Neural cell (in vitro differentiated cells): ENCODE measurements around the gene TYRO3. TPM values are rescaled to one million over a fixed set of nuclear protein-coding genes. Genes with fewer than 3 reads are reported as not detected.
A peak's percentile ranks its signal among the peaks of the same experiment; 100 is the strongest.

Experiments used
- H2AFZ ChIP-seq: fragments of 200-600, 300-800 bp; sonication (generic), shearing (Covaris generic); 2 replicates; pipeline ENCODE4 v1.6.0; 2014; ENCODE audit warnings: low read depth, mild to moderate bottlenecking, antibody characterized with exemption, low read length, moderate library complexity
- H3F3A ChIP-seq: fragments of 200-600 bp; shearing (Covaris generic); 2 replicates; pipeline ENCODE4 v1.6.1; 2016; ENCODE audit warnings: mild to moderate bottlenecking, moderate library complexity, mixed read lengths, antibody characterized with exemption, low read length; ENCODE audit not compliant: insufficient read depth, poor library complexity, severe bottlenecking
- H3K27ac ChIP-seq: fragments of 200-600, 300-800 bp; sonication (generic), shearing (Covaris generic); 2 replicates; pipeline ENCODE4 v1.5.1; 2014; ENCODE audit warnings: mild to moderate bottlenecking, low read length, moderate library complexity
- H3K27me3 ChIP-seq: fragments of 300-800, 200-600 bp; sonication (generic), shearing (Covaris generic); 2 replicates; pipeline ENCODE4 v1.6.0; 2014; ENCODE audit warnings: mild to moderate bottlenecking, low read depth, low read length, moderate library complexity; ENCODE audit not compliant: insufficient read depth
- H3K36me3 ChIP-seq: fragments of 300-800, 200-600 bp; sonication (generic), shearing (Covaris generic); 2 replicates; pipeline ENCODE4 v1.5.1; 2014; ENCODE audit warnings: mild to moderate bottlenecking, antibody characterized with exemption, low read length, moderate library complexity; ENCODE audit not compliant: insufficient read depth
- H3K4me2 ChIP-seq: fragments of 300-800, 200-600 bp; sonication (generic), shearing (Covaris generic); 2 replicates; pipeline ENCODE4 v1.6.0; 2014; ENCODE audit warnings: mild to moderate bottlenecking, low read length
- H3K4me3 ChIP-seq: fragments of 300-800, 200-600 bp; sonication (generic), shearing (Covaris generic); 2 replicates; pipeline ENCODE4 v1.5.1; 2014; ENCODE audit warnings: mild to moderate bottlenecking, low read length, moderate library complexity
- H3K79me2 ChIP-seq: fragments of 200-600 bp; shearing (Covaris generic); replicated peaks from 2 replicates; pipeline ENCODE4 v1.6.0; 2014; ENCODE audit warnings: mild to moderate bottlenecking, low read length, moderate library complexity; ENCODE audit not compliant: insufficient read depth
- H3K9ac ChIP-seq: fragments of 300-800, 200-600 bp; sonication (generic), shearing (Covaris generic); 2 replicates; pipeline ENCODE4 v1.6.1; 2016; ENCODE audit warnings: mild to moderate bottlenecking, low read length, mixed read lengths
- H3K9me2 ChIP-seq: fragments of 200-600 bp; shearing (Covaris generic); 2 replicates; pipeline ENCODE4 v1.6.1; 2016; ENCODE audit warnings: mild to moderate bottlenecking, low read length, mixed read lengths; ENCODE audit not compliant: insufficient read depth
- H3K9me3 ChIP-seq: fragments of 200-600, 300-800 bp; sonication (generic), shearing (Covaris generic); 2 replicates; pipeline ENCODE4 v1.6.1; 2016; ENCODE audit warnings: mild to moderate bottlenecking, mixed run types, low read length, moderate library complexity, mixed read lengths
- H4K20me1 ChIP-seq: fragments of 200-600 bp; shearing (Covaris generic); 2 replicates; pipeline ENCODE4 v1.6.1; 2016; ENCODE audit warnings: mild to moderate bottlenecking, mixed run types; ENCODE audit not compliant: insufficient read depth
- EP300 ChIP-seq: fragments of 450-650 bp; conservative IDR thresholded peaks from 2 replicates; pipeline ENCODE4 v1.6.1; 2014; ENCODE audit warnings: antibody characterized with exemption, mild to moderate bottlenecking, moderate library complexity; ENCODE audit not compliant: poor library complexity, severe bottlenecking
- EZH2 ChIP-seq: fragments of 200-600, 300-800 bp; shearing (Covaris generic), sonication (generic); IDR thresholded peaks from 2 replicates; pipeline ENCODE4 v1.6.1; 2014; ENCODE audit warnings: antibody characterized with exemption, low read length, borderline replicate concordance, mild to moderate bottlenecking; ENCODE audit not compliant: insufficient read depth, poor library complexity, severe bottlenecking
- MXI1 ChIP-seq: fragments of 450-650 bp; conservative IDR thresholded peaks from 2 replicates; pipeline ENCODE4 v1.6.1; 2014; ENCODE audit warnings: antibody characterized with exemption, mild to moderate bottlenecking; ENCODE audit not compliant: poor library complexity, severe bottlenecking
- POLR2AphosphoS5 ChIP-seq: IDR thresholded peaks from 2 replicates; pipeline ENCODE4 v1.6.1; 2012
- RAD21 ChIP-seq: fragments of 450-650 bp; conservative IDR thresholded peaks from 2 replicates; pipeline ENCODE4 v1.6.1; 2014; ENCODE audit warnings: antibody characterized with exemption, mild to moderate bottlenecking, moderate library complexity
- SMC3 ChIP-seq: fragments of 450-650 bp; conservative IDR thresholded peaks from 2 replicates; pipeline ENCODE4 v1.6.1; 2014; ENCODE audit warnings: antibody characterized with exemption, mild to moderate bottlenecking, moderate library complexity; ENCODE audit not compliant: poor library complexity
- TAF1 ChIP-seq: IDR thresholded peaks from 2 replicates; pipeline ENCODE4 v1.6.1; 2012; ENCODE audit warnings: low read depth
- polyA plus RNA-seq: library from polyadenylated mRNA; depleted of rRNA; stranded (reverse); fragments of >200 nt; gene quantifications from 2 replicates; pipeline ENCODE4 v1.2.3, GENCODE V29; 2014
- TF ChIP-seq, protein P1 (sequence below): IDR thresholded peaks from 2 replicates; pipeline ENCODE4 v1.6.1; 2012; ENCODE audit warnings: borderline replicate concordance
- TF ChIP-seq, protein P2 (sequence below): fragments of 450-650 bp; IDR thresholded peaks from 2 replicates; pipeline ENCODE4 v1.5.1; 2014; ENCODE audit warnings: antibody characterized with exemption, mild to moderate bottlenecking, moderate library complexity; ENCODE audit not compliant: poor library complexity, severe bottlenecking

TYRO3 gene
- polyA plus RNA-seq, 1 donor from 2014 or later, result 12.1 TPM

DNA sequence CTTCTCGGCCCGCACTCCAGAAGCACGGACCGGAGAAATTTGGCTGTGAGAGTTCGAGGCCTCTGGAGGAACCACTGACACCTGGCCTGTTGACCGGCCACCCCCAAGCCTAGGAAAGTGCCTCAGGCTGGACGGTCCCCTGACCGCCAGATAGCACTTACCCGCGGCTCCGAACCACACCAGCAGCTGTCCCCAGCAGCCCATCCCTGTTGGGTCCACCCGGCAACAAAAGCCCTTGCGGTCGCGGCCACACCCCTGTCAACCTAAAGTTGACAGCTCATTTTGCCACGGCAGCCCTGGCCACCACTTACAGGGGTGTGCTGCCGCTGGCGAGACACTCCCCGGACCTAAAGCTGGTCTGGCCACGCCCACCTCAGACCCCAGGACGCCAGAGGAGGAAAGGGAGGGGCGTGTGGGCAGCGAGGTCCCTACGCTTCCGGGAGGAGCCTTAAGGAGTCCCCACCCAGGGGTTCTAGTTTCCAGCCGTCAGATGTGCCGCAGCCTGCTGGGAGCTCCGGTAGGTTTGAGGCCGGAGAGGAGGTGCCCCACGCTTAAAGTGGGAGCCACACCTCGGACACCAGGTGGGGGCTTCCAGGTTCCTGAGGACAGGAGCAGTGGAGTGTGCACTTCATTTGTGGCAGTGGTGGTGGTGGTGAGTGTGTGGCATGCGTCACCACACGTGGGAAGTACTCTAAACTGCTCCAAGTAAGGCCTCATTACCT, 45.3 kb upstream of the TYRO3 start, which contains the start of gene LTK:
LTK (minus strand) TSS at position 322 of the 722 bp plus-strand sequence; CDS start at position 204, 118 bp downstream.
- H2AFZ ChIP-seq, result no peak within 1 kb of the TSS
- H4K20me1 ChIP-seq, result no peaks in the 10 kb centered on the region
- H3K27ac ChIP-seq, result no peak within 1 kb of the TSS
- no peaks in the 10 kb centered on the region for H3K36me3 ChIP-seq
- no peaks in the 10 kb centered on the region for H3K9me3 ChIP-seq
- H3K79me2 ChIP-seq, result no peaks in the 10 kb centered on the region
- no peaks in the 10 kb centered on the region for H3F3A ChIP-seq
- no peak for TF ChIP-seq EP300
- TF ChIP-seq, protein P1, sequence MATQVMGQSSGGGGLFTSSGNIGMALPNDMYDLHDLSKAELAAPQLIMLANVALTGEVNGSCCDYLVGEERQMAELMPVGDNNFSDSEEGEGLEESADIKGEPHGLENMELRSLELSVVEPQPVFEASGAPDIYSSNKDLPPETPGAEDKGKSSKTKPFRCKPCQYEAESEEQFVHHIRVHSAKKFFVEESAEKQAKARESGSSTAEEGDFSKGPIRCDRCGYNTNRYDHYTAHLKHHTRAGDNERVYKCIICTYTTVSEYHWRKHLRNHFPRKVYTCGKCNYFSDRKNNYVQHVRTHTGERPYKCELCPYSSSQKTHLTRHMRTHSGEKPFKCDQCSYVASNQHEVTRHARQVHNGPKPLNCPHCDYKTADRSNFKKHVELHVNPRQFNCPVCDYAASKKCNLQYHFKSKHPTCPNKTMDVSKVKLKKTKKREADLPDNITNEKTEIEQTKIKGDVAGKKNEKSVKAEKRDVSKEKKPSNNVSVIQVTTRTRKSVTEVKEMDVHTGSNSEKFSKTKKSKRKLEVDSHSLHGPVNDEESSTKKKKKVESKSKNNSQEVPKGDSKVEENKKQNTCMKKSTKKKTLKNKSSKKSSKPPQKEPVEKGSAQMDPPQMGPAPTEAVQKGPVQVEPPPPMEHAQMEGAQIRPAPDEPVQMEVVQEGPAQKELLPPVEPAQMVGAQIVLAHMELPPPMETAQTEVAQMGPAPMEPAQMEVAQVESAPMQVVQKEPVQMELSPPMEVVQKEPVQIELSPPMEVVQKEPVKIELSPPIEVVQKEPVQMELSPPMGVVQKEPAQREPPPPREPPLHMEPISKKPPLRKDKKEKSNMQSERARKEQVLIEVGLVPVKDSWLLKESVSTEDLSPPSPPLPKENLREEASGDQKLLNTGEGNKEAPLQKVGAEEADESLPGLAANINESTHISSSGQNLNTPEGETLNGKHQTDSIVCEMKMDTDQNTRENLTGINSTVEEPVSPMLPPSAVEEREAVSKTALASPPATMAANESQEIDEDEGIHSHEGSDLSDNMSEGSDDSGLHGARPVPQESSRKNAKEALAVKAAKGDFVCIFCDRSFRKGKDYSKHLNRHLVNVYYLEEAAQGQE, result no peak
- no peak for TF ChIP-seq MXI1
- TF ChIP-seq SMC3, result no peak
- no peak for TF ChIP-seq RAD21
- no peak for TF ChIP-seq EZH2
- TF ChIP-seq POLR2AphosphoS5, result no peak
- TF ChIP-seq, protein P2, sequence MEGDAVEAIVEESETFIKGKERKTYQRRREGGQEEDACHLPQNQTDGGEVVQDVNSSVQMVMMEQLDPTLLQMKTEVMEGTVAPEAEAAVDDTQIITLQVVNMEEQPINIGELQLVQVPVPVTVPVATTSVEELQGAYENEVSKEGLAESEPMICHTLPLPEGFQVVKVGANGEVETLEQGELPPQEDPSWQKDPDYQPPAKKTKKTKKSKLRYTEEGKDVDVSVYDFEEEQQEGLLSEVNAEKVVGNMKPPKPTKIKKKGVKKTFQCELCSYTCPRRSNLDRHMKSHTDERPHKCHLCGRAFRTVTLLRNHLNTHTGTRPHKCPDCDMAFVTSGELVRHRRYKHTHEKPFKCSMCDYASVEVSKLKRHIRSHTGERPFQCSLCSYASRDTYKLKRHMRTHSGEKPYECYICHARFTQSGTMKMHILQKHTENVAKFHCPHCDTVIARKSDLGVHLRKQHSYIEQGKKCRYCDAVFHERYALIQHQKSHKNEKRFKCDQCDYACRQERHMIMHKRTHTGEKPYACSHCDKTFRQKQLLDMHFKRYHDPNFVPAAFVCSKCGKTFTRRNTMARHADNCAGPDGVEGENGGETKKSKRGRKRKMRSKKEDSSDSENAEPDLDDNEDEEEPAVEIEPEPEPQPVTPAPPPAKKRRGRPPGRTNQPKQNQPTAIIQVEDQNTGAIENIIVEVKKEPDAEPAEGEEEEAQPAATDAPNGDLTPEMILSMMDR, result no peak
- TF ChIP-seq TAF1, result no peak
- peak within 1 kb of the TSS; percentile 42 for H3K4me3 ChIP-seq
- no peak within 1 kb of the TSS for H3K9ac ChIP-seq
- H3K9me2 ChIP-seq, result no peaks in the 10 kb centered on the region
- H3K27me3 ChIP-seq, result peaks cover 57% of the 10 kb centered on the region
- no peak within 1 kb of the TSS for H3K4me2 ChIP-seq

DNA sequence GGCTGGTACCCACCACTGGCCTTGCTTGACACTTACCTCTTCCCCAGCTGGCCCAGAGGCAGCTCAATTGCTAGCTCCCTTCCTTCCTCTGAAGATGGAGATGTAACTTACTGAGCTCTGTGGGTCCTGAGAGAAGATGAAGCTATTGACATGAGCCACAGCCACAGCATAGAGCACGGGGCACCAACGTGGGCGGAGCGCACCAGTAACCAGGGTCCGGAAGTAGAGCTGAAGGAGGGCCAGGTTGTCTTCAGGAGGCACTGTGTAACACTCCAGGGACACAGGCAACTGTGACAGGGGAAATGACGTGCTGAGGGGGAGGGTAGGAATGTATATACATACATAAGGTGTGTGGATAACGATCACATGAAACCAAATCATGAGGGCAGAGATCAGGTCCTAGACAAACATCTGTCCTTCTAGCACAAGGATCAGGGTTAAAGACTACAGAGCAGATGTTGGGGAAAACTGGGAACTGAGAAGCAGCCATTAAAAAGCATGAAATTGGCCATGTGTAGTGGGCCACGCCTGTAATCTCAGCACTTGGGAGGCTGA, 41.0 kb upstream of the TYRO3 start:
- Histone ChIP-seq H3K36me3 (no peaks in the 10 kb centered on the region), H3K9me3 (no peaks in the 10 kb centered on the region), H3K4me3 (no peak overlapping the region), H3K27me3 (peaks cover 15% of the 10 kb centered on the region), H3K9me2 (no peaks in the 10 kb centered on the region), H4K20me1 (no peaks in the 10 kb centered on the region), H3K4me2 (no peak overlapping the region), H3K9ac (no peak overlapping the region), H3F3A (no peaks in the 10 kb centered on the region), H3K79me2 (no peaks in the 10 kb centered on the region), H3K27ac (no peak overlapping the region), H2AFZ (no peak overlapping the region)
- no peak for TF ChIP-seq SMC3
- TF ChIP-seq RAD21, result no peak
- TF ChIP-seq, protein P1, result no peak
- TF ChIP-seq, protein P2, result no peak
- no peak for TF ChIP-seq TAF1
- no peak for TF ChIP-seq POLR2AphosphoS5
- no peak for TF ChIP-seq EZH2
- TF ChIP-seq MXI1, result no peak
- TF ChIP-seq EP300, result no peak
